Measurements from ENCODE around the gene EPB41L5.

EPB41L5 gene

DNA sequence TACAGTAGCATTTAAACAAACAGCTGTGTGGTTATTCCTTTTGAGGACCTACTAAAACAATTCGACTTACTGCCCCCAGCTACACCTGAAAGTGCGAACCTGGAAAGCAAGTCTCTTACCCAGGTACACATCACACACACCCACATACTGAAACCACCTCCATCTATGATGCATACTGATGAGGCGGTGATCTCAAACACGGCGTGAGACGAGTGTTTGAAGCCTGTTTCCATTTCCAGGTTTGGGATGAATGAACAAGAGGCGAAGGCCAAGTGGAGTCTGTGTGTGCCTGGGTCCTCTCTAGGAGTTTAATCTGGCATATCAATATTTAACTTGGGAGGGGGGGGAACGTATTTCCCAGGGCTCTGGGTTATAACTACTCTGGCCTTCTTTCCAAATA is 208.7 kb downstream of the EPB41L5 start:
- TF ChIP-seq, protein P1, sequence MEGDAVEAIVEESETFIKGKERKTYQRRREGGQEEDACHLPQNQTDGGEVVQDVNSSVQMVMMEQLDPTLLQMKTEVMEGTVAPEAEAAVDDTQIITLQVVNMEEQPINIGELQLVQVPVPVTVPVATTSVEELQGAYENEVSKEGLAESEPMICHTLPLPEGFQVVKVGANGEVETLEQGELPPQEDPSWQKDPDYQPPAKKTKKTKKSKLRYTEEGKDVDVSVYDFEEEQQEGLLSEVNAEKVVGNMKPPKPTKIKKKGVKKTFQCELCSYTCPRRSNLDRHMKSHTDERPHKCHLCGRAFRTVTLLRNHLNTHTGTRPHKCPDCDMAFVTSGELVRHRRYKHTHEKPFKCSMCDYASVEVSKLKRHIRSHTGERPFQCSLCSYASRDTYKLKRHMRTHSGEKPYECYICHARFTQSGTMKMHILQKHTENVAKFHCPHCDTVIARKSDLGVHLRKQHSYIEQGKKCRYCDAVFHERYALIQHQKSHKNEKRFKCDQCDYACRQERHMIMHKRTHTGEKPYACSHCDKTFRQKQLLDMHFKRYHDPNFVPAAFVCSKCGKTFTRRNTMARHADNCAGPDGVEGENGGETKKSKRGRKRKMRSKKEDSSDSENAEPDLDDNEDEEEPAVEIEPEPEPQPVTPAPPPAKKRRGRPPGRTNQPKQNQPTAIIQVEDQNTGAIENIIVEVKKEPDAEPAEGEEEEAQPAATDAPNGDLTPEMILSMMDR (conservative IDR thresholded peaks at IDR 0.05; ENCODE audit: control insufficient read depth, insufficient read depth, low read depth, low read length), result no peak
- DNase-seq (ENCODE audit: low read depth), result no peak
- no peak overlapping the region for H3K4me3 ChIP-seq (ENCODE audit: control insufficient read depth, low read depth, low read length)

DNA sequence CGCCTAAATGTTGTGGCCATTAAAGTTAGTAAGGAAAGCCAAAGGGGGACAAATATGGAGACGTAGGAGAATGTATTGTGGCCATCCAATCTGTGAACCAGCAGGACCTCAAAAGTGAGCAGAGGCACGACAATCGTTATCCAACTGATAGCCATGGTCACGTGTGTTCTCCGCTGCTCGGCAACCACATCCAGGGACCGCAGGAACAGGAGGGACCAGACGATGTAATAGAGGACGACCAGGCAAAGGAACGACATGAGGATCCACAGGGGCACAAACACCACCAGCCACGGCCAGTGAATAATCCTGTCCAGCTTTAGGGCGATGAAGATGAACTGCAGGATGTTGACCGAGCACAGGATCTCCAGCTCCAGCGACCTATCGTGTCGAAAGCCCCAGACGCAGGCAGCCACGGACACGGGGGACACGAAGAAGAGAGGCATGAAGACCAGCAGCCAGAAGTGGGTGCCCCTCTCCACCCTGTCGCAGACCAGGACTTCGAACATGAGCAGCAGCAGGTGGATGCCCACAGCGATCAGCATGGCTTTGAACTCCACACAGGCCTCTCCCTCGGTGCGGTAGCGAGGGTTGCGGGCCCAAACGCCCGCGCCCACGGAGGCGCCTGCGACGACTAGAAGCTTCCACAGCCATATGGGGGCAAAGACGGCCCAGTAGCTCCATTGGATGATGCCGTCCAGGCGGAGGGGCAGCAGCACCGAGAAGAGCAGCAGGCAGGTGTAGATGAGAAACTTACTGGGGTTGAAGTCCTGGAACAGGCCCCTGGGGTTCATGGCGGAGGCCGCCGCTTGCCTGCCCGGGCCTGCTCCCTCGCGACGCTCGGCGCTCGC is 209.5 kb downstream of the EPB41L5 start:
- TF ChIP-seq, protein P1 (conservative IDR thresholded peaks at IDR 0.05; ENCODE audit: control insufficient read depth, insufficient read depth, low read depth, low read length), result no peak
- no peak for DNase-seq (ENCODE audit: low read depth)

GRCh38 chr2:120223034-120223912 is 210.4 kb downstream of the EPB41L5 start, which contains the start of gene TMEM185B:
Gene TMEM185B (minus strand): TSS chr2:120223400. CDS start chr2:120222976, 424 bp downstream.
- DNase-seq (ENCODE audit: low read depth), result peak; percentile 76
- TF ChIP-seq, protein P1 (conservative IDR thresholded peaks at IDR 0.05; ENCODE audit: control insufficient read depth, insufficient read depth, low read depth, low read length), result peak; percentile 23

More for the DNA sequence above, 209.5 kb downstream of the EPB41L5 start:
- peak overlapping the region; percentile 29 for H3K4me3 ChIP-seq (ENCODE audit: control insufficient read depth, low read depth, low read length)

DNA sequence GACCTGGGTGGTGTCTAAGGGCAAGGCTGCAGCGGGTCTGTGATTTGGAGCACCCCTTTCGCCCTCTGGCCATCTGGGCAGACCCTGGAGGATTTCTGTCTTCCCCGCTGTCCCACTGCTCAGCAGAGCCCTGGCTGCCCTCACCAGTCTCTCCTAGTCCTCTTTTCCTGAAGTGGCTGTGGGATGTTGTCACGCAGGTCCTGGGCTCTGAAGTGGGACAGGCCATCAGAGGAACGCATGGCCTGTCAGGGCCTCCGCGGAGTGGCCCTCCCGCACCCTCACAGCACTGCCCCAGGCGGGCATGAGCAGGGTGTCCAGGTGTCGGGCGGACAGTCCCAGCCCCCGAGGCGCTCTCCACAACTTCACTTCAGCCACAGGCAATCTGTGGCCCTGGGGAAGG is 211.4 kb downstream of the EPB41L5 start:
- H3K4me3 ChIP-seq (ENCODE audit: control insufficient read depth, low read depth, low read length), result no peak overlapping the region
- TF ChIP-seq, protein P1 (conservative IDR thresholded peaks at IDR 0.05; ENCODE audit: control insufficient read depth, insufficient read depth, low read depth, low read length), result no peak
- DNase-seq (ENCODE audit: low read depth), result no peak

More at GRCh38 chr2:120223034-120223912, 210.4 kb downstream of the EPB41L5 start, which contains the start of gene TMEM185B:
- peak within 1 kb of the TSS; percentile 52 for H3K4me3 ChIP-seq (ENCODE audit: control insufficient read depth, low read depth, low read length)

DNA sequence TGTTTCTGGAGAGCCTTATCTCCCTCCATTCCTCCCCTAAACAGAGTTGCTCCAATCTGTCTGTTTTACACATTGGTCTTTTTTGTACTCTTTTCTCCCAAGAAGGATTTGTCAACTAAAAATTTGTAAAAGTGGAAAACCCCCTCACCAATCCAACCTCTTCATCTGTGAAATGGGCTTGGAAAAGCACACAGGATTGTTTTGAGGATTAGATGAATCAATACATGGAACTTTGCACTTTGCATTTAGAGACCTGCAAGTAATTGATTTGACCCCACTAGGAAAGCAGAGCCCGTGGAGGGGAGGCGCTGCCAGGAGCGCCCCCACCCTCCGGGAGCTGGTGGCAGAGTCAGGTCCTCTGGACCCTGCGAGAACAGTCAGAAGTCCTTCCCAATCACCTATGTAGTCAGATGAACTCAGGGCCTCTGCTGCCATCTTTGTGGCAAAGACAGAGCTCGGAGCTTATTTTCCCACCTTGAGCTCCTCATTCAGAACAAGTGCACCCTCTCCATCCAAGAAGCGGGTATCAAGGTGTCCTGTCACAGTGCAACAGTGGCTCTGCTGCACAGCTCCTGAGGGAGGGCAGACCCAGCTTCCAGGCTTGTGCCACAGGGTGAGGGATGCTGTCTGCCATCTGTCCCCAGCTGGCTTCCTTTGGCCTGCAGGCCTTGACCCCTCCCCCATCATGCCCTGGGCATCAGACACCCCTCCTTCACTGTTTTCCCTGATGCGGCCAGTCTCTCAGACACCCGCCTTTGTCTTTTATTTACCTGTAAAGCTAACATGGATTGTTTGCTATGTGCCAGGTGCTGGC is 212.1 kb downstream of the EPB41L5 start:
- DNase-seq (ENCODE audit: low read depth), result no peak
- no peak overlapping the region for H3K4me3 ChIP-seq (ENCODE audit: control insufficient read depth, low read depth, low read length)
- TF ChIP-seq, protein P1 (conservative IDR thresholded peaks at IDR 0.05; ENCODE audit: control insufficient read depth, insufficient read depth, low read depth, low read length), result no peak

DNA sequence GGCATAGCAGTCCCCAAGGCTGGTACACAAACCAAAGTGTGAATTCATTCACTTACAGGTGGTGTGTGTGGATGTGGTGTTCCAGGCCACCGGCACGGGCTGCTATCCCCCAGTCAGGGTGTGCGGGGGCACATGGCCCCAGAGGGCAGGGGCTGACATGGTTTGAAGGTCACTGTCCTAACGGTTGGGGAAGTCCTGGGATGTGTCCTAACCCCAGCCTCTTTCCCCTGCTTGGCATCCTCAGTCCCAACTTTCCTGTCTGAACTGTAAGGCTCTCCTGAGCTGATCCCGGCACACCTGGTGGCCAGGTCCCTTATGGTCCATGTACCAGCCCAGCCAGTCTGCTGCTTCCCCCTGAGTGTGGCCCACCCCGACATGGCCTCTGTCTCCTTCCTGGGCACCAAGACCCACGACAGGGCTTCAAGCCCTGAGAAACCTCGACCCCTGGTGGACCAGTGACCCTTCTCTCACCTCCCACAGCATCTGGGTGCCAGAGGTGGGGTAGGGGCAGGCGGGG is 212.7 kb downstream of the EPB41L5 start:
- TF ChIP-seq, protein P1 (conservative IDR thresholded peaks at IDR 0.05; ENCODE audit: control insufficient read depth, insufficient read depth, low read depth, low read length), result no peak
- no peak for DNase-seq (ENCODE audit: low read depth)

More for the DNA sequence above, 212.7 kb downstream of the EPB41L5 start:
- no peak overlapping the region for H3K4me3 ChIP-seq (ENCODE audit: control insufficient read depth, low read depth, low read length)

Data from fibroblast of mammary gland (primary cell).